Nucleus accumbens (tissue), 56 donors: ENCODE data around the gene ANKRD39.

ENCODE experiments used
- DNase-seq, 56 donors: peaks; one replicate each; lab custom pipeline; 2025; lab: John Stamatoyannopoulos, UW

The ANKRD39 gene

GRCh38 chr2:96798733-96799622, 58.8 kb downstream of the ANKRD39 start:
- DNase-seq: no peak
